HL-60 (cell line): Measurements from ENCODE around the gene IL15.

Source experiments
- DNase-seq, 2 experiments: peaks; one replicate each; pipeline ENCODE4 v3.0.0-alpha.2; 2010 to 2020; ENCODE audit warnings: low read depth in 1 of 2, low spot score in 1 of 2
- H3K27ac ChIP-seq: fragments of 250-450 bp; sonication (Bioruptor Pico); replicated peaks from 2 replicates; pipeline ENCODE4 v1.5.1; 2020; ENCODE audit warnings: mild to moderate bottlenecking, moderate library complexity
- H3K27me3 ChIP-seq: fragments of 250-450 bp; sonication (Bioruptor Pico); 2 replicates; pipeline ENCODE4 v1.5.1; 2021; ENCODE audit warnings: mild to moderate bottlenecking, moderate library complexity; ENCODE audit not compliant: insufficient read depth, poor library complexity, severe bottlenecking
- H3K4me3 ChIP-seq: replicated peaks from 2 replicates; pipeline ENCODE4 v1.5.1; 2011; ENCODE audit warnings: mild to moderate bottlenecking, control low read depth, low read length; ENCODE audit not compliant: insufficient read depth
- CTCF ChIP-seq: IDR thresholded peaks from one replicate; pipeline ENCODE4 v1.5.1; 2011; ENCODE audit warnings: low read length, control low read depth, inconsistent platforms; ENCODE audit not compliant: insufficient read depth
- GABPA ChIP-seq: IDR thresholded peaks from 2 replicates; pipeline ENCODE4 v1.6.1; 2012; ENCODE audit warnings: low read depth
- POLR2AphosphoS5 ChIP-seq: IDR thresholded peaks from 2 replicates; pipeline ENCODE4 v1.6.1; 2012; ENCODE audit warnings: low read depth
- REST ChIP-seq: IDR thresholded peaks from 2 replicates; pipeline ENCODE4 v1.6.1; 2012; ENCODE audit warnings: low read depth; ENCODE audit not compliant: insufficient replicate concordance
- SPI1 ChIP-seq: IDR thresholded peaks from 2 replicates; pipeline ENCODE4 v1.6.1; 2012; ENCODE audit warnings: low read depth, mild to moderate bottlenecking, borderline replicate concordance

The IL15 gene

GRCh38 chr4:141660880-141661279, 24.5 kb downstream of the IL15 start:
- TF ChIP-seq REST: no peak
- no peak for TF ChIP-seq CTCF
- no peak for TF ChIP-seq GABPA
- TF ChIP-seq SPI1: no peak
- no peak for TF ChIP-seq POLR2AphosphoS5
- no peak for DNase-seq
- H3K27me3 ChIP-seq: no peaks in the 10 kb centered on the region
- no peak overlapping the region for H3K4me3 ChIP-seq
- no peak overlapping the region for H3K27ac ChIP-seq

GRCh38 chr4:141668200-141668910, 32.0 kb downstream of the IL15 start:
- TF ChIP-seq SPI1 (no peak), POLR2AphosphoS5 (no peak), GABPA (no peak), CTCF (no peak), REST (no peak)
- Histone ChIP-seq H3K27ac (no peak overlapping the region), H3K27me3 (no peaks in the 10 kb centered on the region), H3K4me3 (no peak overlapping the region)
- no peak for DNase-seq

- Histone ChIP-seq H3K27ac (no peak overlapping the region), H3K27me3 (no peaks in the 10 kb centered on the region), H3K4me3 (no peak overlapping the region)
- DNase-seq: no peak
- TF ChIP-seq POLR2AphosphoS5: no peak
These were observed 33.1 kb downstream of the IL15 start for GRCh38 chr4:141669501-141669900.

GRCh38 chr4:141675384-141675783, 39.0 kb downstream of the IL15 start:
- no peak for TF ChIP-seq CTCF
- TF ChIP-seq POLR2AphosphoS5: no peak
- TF ChIP-seq GABPA: no peak
- TF ChIP-seq REST: no peak
- no peak for TF ChIP-seq SPI1
- no peak for DNase-seq
- H3K27ac ChIP-seq: no peak overlapping the region

More at GRCh38 chr4:141675384-141675783, 39.0 kb downstream of the IL15 start:
- Histone ChIP-seq H3K27me3 (no peaks in the 10 kb centered on the region), H3K4me3 (no peak overlapping the region)
